SK-N-MC (cell line): ENCODE measurements around the gene APOBEC3G.

Experiments
- EZH2 ChIP-seq: fragments of 200-600 bp; sonication (generic); IDR thresholded peaks from one replicate; pipeline ENCODE4 v1.6.1; 2017; ENCODE audit warnings: antibody characterized with exemption
- POLR2AphosphoS5 ChIP-seq: IDR thresholded peaks from 2 replicates; pipeline ENCODE4 v1.6.1; 2012; ENCODE audit warnings: mild to moderate bottlenecking, low read depth, low read length, borderline replicate concordance

- TF ChIP-seq POLR2AphosphoS5 = no peak
- TF ChIP-seq EZH2 = no peak
Measured at GRCh38 chr22:39125622-39126021, 48.5 kb downstream of the APOBEC3G start.
